IMR-90 (cell line): Measurements from ENCODE around the gene NME7. TPM values are rescaled to one million over a fixed set of nuclear protein-coding genes. Genes with fewer than 3 reads are reported as not detected.

Experiments
- ATAC-seq: fragments of 200-7000 bp; cut with Tn5 transposase; 2 replicates; pipeline ENCODE4 v1.9.1; 2020; ENCODE audit warnings: low read depth, mild to moderate bottlenecking, moderate library complexity
- BruUV-seq: library from RNA; stranded (reverse); fragments of 400-500 nt; replicated peaks from 2 replicates; lab custom pipeline; 2021; lab: Mats Ljungman, UMichigan
- CTCF ChIA-PET: fragments of 300-600 bp; formaldehyde crosslinking; extraction: SDS; loops from one replicate; lab custom pipeline; 2021; ENCODE audit warnings: antibody characterized with exemption; lab: Yijun Ruan, JAX
- POLR2A ChIA-PET: fragments of 300-600 bp; sonication (Branson Sonifier 250); formaldehyde crosslinking; loops from one replicate; lab custom pipeline; 2022; ENCODE audit warnings: antibody characterized with exemption; ENCODE audit not compliant: unreplicated experiment; lab: Charles Lee
- DNase-seq: peaks from one replicate; pipeline ENCODE4 v3.0.0; 2013
- H2AFZ ChIP-seq: replicated peaks from 2 replicates; pipeline ENCODE3; 2013; ENCODE audit warnings: low read length, mild to moderate bottlenecking; ENCODE audit not compliant: poor library complexity
- H2AK5ac ChIP-seq: 2 replicates; pipeline ENCODE4 v1.6.1; 2013; ENCODE audit warnings: low read depth, low read length, inconsistent platforms
- H2AK9ac ChIP-seq: replicated peaks from 2 replicates; pipeline ENCODE3; 2013; ENCODE audit warnings: mild to moderate bottlenecking, low read depth, low read length, moderate library complexity; ENCODE audit not compliant: poor library complexity
- H2BK120ac ChIP-seq: 2 replicates; pipeline ENCODE4 v1.6.1; 2013; ENCODE audit warnings: low read depth, low read length, inconsistent platforms
- H2BK15ac ChIP-seq: 3 replicates; pipeline ENCODE4 v1.6.1; 2013; ENCODE audit warnings: low read depth, low read length, inconsistent platforms
- H2BK20ac ChIP-seq: 2 replicates; pipeline ENCODE4 v1.6.1; 2013; ENCODE audit warnings: low read depth, mild to moderate bottlenecking, inconsistent platforms, low read length, moderate library complexity
- H2BK5ac ChIP-seq: 2 replicates; pipeline ENCODE4 v1.6.1; 2013; ENCODE audit warnings: mild to moderate bottlenecking, low read depth, low read length, inconsistent platforms; ENCODE audit not compliant: poor library complexity, severe bottlenecking
- H3K14ac ChIP-seq: replicated peaks from 2 replicates; pipeline ENCODE4 v1.6.1; 2013; ENCODE audit warnings: low read depth, low read length, inconsistent platforms
- H3K18ac ChIP-seq: 2 replicates; pipeline ENCODE4 v1.6.1; 2013; ENCODE audit warnings: low read depth, low read length, control low read depth
- H3K23ac ChIP-seq: 2 replicates; pipeline ENCODE4 v1.6.1; 2013; ENCODE audit warnings: low read depth, low read length, inconsistent platforms
- H3K27ac ChIP-seq: 2 replicates; pipeline ENCODE4 v1.5.1; 2013; ENCODE audit warnings: mild to moderate bottlenecking, control low read depth, low read length; ENCODE audit not compliant: insufficient read depth
- H3K27me3 ChIP-seq: 2 replicates; pipeline ENCODE4 v1.6.1; 2013; ENCODE audit warnings: low read length; ENCODE audit not compliant: control insufficient read depth, insufficient read depth
- H3K36me3 ChIP-seq: 2 replicates; pipeline ENCODE4 v1.6.1; 2013; ENCODE audit warnings: low read length, mixed read lengths; ENCODE audit not compliant: control insufficient read depth, insufficient read depth
- H3K4ac ChIP-seq: 2 replicates; pipeline ENCODE4 v1.6.1; 2013; ENCODE audit warnings: low read depth, low read length, inconsistent platforms
- H3K4me1 ChIP-seq: 2 replicates; pipeline ENCODE4 v1.6.1; 2013; ENCODE audit warnings: low read length, mixed read lengths; ENCODE audit not compliant: control insufficient read depth, insufficient read depth
- H3K4me2 ChIP-seq: 2 replicates; pipeline ENCODE4 v1.6.1; 2013; ENCODE audit warnings: low read depth, mild to moderate bottlenecking, control low read depth, low read length, moderate library complexity
- H3K4me3 ChIP-seq: 2 replicates; pipeline ENCODE4 v1.5.1; 2013; ENCODE audit warnings: low read depth, mild to moderate bottlenecking, control low read depth, low read length, moderate library complexity; ENCODE audit not compliant: insufficient read depth
- H3K56ac ChIP-seq: 2 replicates; pipeline ENCODE4 v1.6.1; 2013; ENCODE audit warnings: low read length, inconsistent platforms; ENCODE audit not compliant: insufficient read depth; ENCODE audit errors: extremely low read depth
- H3K79me1 ChIP-seq, 2 experiments: 2 replicates each; pipeline ENCODE4 v1.6.1; 2013; ENCODE audit warnings: low read length in 2 of 2, inconsistent platforms in 1 of 2, low read depth in 1 of 2
- H3K9ac ChIP-seq: 2 replicates; pipeline ENCODE4 v1.6.1; 2013; ENCODE audit warnings: low read depth, low read length, control low read depth
- H3K9me1 ChIP-seq: 2 replicates; pipeline ENCODE4 v1.6.1; 2013; ENCODE audit warnings: low read length, inconsistent platforms; ENCODE audit not compliant: insufficient read depth
- H3K9me3 ChIP-seq: 2 replicates; pipeline ENCODE4 v1.6.1; 2013; ENCODE audit warnings: low read length; ENCODE audit not compliant: control insufficient read depth, insufficient read depth
- H4K20me1 ChIP-seq: 2 replicates; pipeline ENCODE4 v1.6.1; 2013; ENCODE audit warnings: low read length, inconsistent platforms; ENCODE audit not compliant: insufficient read depth
- H4K5ac ChIP-seq: 2 replicates; pipeline ENCODE4 v1.6.1; 2013; ENCODE audit warnings: mild to moderate bottlenecking, low read depth, low read length, control low read depth
- H4K8ac ChIP-seq, 2 experiments: 2 replicates each; pipeline ENCODE4 v1.6.1; 2013; ENCODE audit warnings: low read depth in 2 of 2, low read length in 2 of 2, control low read depth in 1 of 2, inconsistent platforms in 1 of 2
- H4K91ac ChIP-seq: 2 replicates; pipeline ENCODE4 v1.6.1; 2013; ENCODE audit warnings: low read depth, low read length, inconsistent platforms; ENCODE audit not compliant: insufficient read depth
- BHLHE40 ChIP-seq: fragments of 150-350 bp; IDR thresholded peaks from 2 replicates; pipeline ENCODE4 v1.6.1; 2016; ENCODE audit warnings: mild to moderate bottlenecking, low read depth, low read length
- CEBPB ChIP-seq: IDR thresholded peaks from 2 replicates; pipeline ENCODE4 v1.6.1; 2012; ENCODE audit warnings: low read depth, low read length, improper control_type of control experiment
- CHD1 ChIP-seq: IDR thresholded peaks from 2 replicates; pipeline ENCODE4 v1.6.1; 2012; ENCODE audit warnings: low read depth, low read length, improper control_type of control experiment
- FOS ChIP-seq: fragments of 150-350 bp; IDR thresholded peaks from 2 replicates; pipeline ENCODE4 v1.6.1; 2016; ENCODE audit warnings: low read depth, low read length
- MAFK ChIP-seq: IDR thresholded peaks from 2 replicates; pipeline ENCODE4 v1.6.1; 2012; ENCODE audit warnings: low read depth, low read length, improper control_type of control experiment
- MXI1 ChIP-seq: IDR thresholded peaks from 2 replicates; pipeline ENCODE4 v1.6.1; 2012; ENCODE audit warnings: low read depth, mild to moderate bottlenecking, low read length, moderate library complexity, borderline replicate concordance
- NFE2L2 ChIP-seq: fragments of 150-350 bp; IDR thresholded peaks from 2 replicates; pipeline ENCODE4 v1.6.1; 2016; ENCODE audit warnings: low read depth, mild to moderate bottlenecking, low read length
- POLR2A ChIP-seq: IDR thresholded peaks from 2 replicates; pipeline ENCODE4 v1.6.1; 2012; ENCODE audit warnings: mild to moderate bottlenecking, low read depth, low read length
- RAD21 ChIP-seq: IDR thresholded peaks from 2 replicates; pipeline ENCODE4 v1.6.1; 2012; ENCODE audit warnings: low read length, improper control_type of control experiment
- RFX5 ChIP-seq: IDR thresholded peaks from 2 replicates; pipeline ENCODE4 v1.8.0; 2012; ENCODE audit warnings: low read depth, mild to moderate bottlenecking, low read length, moderate library complexity
- SMC3 ChIP-seq: fragments of 150-350 bp; IDR thresholded peaks from 2 replicates; pipeline ENCODE4 v1.6.1; 2016; ENCODE audit warnings: low read depth, mild to moderate bottlenecking, antibody characterized with exemption, low read length, moderate library complexity
- USF2 ChIP-seq: fragments of 150-350 bp; IDR thresholded peaks from 2 replicates; pipeline ENCODE4 v1.6.1; 2017; ENCODE audit warnings: mild to moderate bottlenecking, antibody characterized with exemption, low read length, low read depth
- dilution Hi-C: fragments of 300-500 bp; cut with HindIII; formaldehyde crosslinking; loops from one replicate; pipeline ENCODE4 v1.14.3; 2018; ENCODE audit warnings: low sequenced_read_pairs; ENCODE audit not compliant: unreplicated experiment
- in situ Hi-C: fragments of 300-500 bp; cut with MboI; formaldehyde crosslinking; loops from 3 replicates; pipeline ENCODE4 v1.14.3; 2019; ENCODE audit warnings: low sequenced_read_pairs, inconsistent platforms, mixed read lengths
- intact Hi-C: fragments of 100-400 bp; cut with micrococcal nuclease; formaldehyde crosslinking; loops from 2 replicates; pipeline ENCODE4 v1.10.0; 2022
- polyA plus RNA-seq, 3 experiments: library from polyadenylated mRNA; depleted of rRNA; stranded (reverse); fragments of >200 nt; gene quantifications; 2 replicates each; pipeline ENCODE4 v1.2.3, GENCODE V29; 2012; ENCODE audit warnings: low replicate concordance in 1 of 3
- total RNA-seq: library from RNA; depleted of rRNA; stranded (reverse); fragments of >200 nt; gene quantifications from 2 replicates; pipeline ENCODE4 v1.2.3, GENCODE V29; 2012
- TF ChIP-seq, protein P1 (sequence below): conservative IDR thresholded peaks from 2 replicates; pipeline ENCODE4 v1.5.1; 2012; ENCODE audit warnings: mild to moderate bottlenecking, low read depth, low read length, improper control_type of control experiment

NME7 gene
- total and polyA plus RNA-seq, 2 of the 4 experiments (the other 2 are of a cell fraction) = 18.3 to 22.4 TPM

DNA sequence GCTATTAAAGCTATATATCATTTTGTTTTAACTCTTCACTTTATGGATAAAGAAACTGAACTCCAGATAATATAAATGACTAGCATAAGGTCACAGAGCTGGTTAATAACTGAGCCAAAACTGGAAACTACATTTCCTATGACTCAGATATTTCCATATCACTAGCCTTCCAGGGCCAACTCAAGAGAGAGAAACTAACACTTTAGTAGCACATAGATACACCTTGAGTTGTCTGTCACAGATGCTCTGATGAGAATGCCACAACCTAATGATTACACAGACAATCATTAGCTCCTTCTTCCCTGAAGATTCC is 40.7 kb downstream of the NME7 start:
- dilution Hi-C loops = no loop called here
- no peaks in the 10 kb centered on the region for H3K36me3 ChIP-seq
- no peaks in the 10 kb centered on the region for H4K20me1 ChIP-seq
- no peak overlapping the region for H3K9ac ChIP-seq
- H2AFZ ChIP-seq = no peak overlapping the region
- H2BK20ac ChIP-seq = no peak overlapping the region
- H3K4me3 ChIP-seq = no peak overlapping the region
- no peak overlapping the region for H3K56ac ChIP-seq
- H3K4me1 ChIP-seq = no peaks in the 10 kb centered on the region
- peak; percentile 75; the same call in 1 of the 2 replicates for ATAC-seq
- H4K91ac ChIP-seq = no peak overlapping the region
- H3K9me1 ChIP-seq = 0 out of 2 replicates have a peak, but pooled peaks cover 3% of the 10 kb centered on the region
- no peak overlapping the region for H3K14ac ChIP-seq
- no peak overlapping the region for H2BK15ac ChIP-seq
- ChIA-PET POLR2A (no interaction called here), CTCF (no interaction called here)
- no peak overlapping the region for H3K4ac ChIP-seq
- BruUV-seq = no TSS peak
- no peak overlapping the region for H3K4me2 ChIP-seq
- TF ChIP-seq MAFK (no peak), RAD21 (no peak), BHLHE40 (no peak), MXI1 (no peak), CEBPB (no peak), SMC3 (no peak), POLR2A (no peak), FOS (no peak), CHD1 (no peak), RFX5 (no peak), NFE2L2 (no peak), USF2 (no peak)
- TF ChIP-seq, protein P1, sequence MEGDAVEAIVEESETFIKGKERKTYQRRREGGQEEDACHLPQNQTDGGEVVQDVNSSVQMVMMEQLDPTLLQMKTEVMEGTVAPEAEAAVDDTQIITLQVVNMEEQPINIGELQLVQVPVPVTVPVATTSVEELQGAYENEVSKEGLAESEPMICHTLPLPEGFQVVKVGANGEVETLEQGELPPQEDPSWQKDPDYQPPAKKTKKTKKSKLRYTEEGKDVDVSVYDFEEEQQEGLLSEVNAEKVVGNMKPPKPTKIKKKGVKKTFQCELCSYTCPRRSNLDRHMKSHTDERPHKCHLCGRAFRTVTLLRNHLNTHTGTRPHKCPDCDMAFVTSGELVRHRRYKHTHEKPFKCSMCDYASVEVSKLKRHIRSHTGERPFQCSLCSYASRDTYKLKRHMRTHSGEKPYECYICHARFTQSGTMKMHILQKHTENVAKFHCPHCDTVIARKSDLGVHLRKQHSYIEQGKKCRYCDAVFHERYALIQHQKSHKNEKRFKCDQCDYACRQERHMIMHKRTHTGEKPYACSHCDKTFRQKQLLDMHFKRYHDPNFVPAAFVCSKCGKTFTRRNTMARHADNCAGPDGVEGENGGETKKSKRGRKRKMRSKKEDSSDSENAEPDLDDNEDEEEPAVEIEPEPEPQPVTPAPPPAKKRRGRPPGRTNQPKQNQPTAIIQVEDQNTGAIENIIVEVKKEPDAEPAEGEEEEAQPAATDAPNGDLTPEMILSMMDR = no peak
- H3K9me3 ChIP-seq = no peaks in the 10 kb centered on the region
- in situ Hi-C loops = no loop called here
- no peak overlapping the region for H4K5ac ChIP-seq
- no peaks in the 10 kb centered on the region for H3K27me3 ChIP-seq
- no peak overlapping the region for H2BK120ac ChIP-seq
- peaks cover 6 to 7% of the 10 kb centered on the region in 2 experiments; a peak in 3 of 4 replicates for H3K79me1 ChIP-seq
- DNase-seq = peak; percentile 59
- H3K18ac ChIP-seq = no peak overlapping the region
- intact Hi-C loops = loop anchor here (5.0 kb wide), 1 partner anchor 220 kb away; the partner anchor contains the start of gene ATP1B1
- H4K8ac ChIP-seq = no peak overlapping the region
- H3K27ac ChIP-seq = no peak overlapping the region
- H2AK5ac ChIP-seq = no peak overlapping the region
- no peak overlapping the region for H3K23ac ChIP-seq
- no peak overlapping the region for H2AK9ac ChIP-seq
- no peak overlapping the region for H2BK5ac ChIP-seq
